Tibial nerve (tissue), 3 donors: ENCODE measurements around the gene PTOV1.

ENCODE experiments used
- CTCF ChIP-seq, 5 experiments: fragments of 200-600 bp in 3 of 5; fragments of 450-650 bp in 2 of 5; sonication (generic) in 3 of 5; IDR thresholded peaks; one replicate each; pipeline ENCODE4 v1.5.1; 2016 to 2019; ENCODE audit warnings: antibody characterized with exemption in 5 of 5, mild to moderate bottlenecking in 3 of 5, moderate library complexity in 2 of 5
- POLR2A ChIP-seq, 2 donors: fragments of 450-650 bp; IDR thresholded peaks; one replicate each; pipeline ENCODE4 v1.6.1; 2017; ENCODE audit warnings: antibody characterized with exemption in 2 of 2, mild to moderate bottlenecking in 2 of 2, moderate library complexity in 2 of 2

GRCh38 chr19:49857838-49858087 lies 6.8 kb downstream of the PTOV1 start:
- no peak for TF ChIP-seq CTCF (IDR thresholded peaks at IDR 0.05)
- no peak for TF ChIP-seq POLR2A (IDR thresholded peaks at IDR 0.05)
